Stimulated activated CD8-positive, alpha-beta memory T cell treated with anti-CD3 and anti-CD28 coated beads, Interleukin-4, amount 100 ng/mL, for 1 hour (primary cell): ENCODE measurements around the gene SLCO2A1.

Source experiments
- DNase-seq, 2 donors: peaks; one replicate each; pipeline ENCODE4 v3.0.0-alpha.2; 2020; ENCODE audit warnings: low read depth in 2 of 2, low spot score in 1 of 2

The SLCO2A1 gene

DNA sequence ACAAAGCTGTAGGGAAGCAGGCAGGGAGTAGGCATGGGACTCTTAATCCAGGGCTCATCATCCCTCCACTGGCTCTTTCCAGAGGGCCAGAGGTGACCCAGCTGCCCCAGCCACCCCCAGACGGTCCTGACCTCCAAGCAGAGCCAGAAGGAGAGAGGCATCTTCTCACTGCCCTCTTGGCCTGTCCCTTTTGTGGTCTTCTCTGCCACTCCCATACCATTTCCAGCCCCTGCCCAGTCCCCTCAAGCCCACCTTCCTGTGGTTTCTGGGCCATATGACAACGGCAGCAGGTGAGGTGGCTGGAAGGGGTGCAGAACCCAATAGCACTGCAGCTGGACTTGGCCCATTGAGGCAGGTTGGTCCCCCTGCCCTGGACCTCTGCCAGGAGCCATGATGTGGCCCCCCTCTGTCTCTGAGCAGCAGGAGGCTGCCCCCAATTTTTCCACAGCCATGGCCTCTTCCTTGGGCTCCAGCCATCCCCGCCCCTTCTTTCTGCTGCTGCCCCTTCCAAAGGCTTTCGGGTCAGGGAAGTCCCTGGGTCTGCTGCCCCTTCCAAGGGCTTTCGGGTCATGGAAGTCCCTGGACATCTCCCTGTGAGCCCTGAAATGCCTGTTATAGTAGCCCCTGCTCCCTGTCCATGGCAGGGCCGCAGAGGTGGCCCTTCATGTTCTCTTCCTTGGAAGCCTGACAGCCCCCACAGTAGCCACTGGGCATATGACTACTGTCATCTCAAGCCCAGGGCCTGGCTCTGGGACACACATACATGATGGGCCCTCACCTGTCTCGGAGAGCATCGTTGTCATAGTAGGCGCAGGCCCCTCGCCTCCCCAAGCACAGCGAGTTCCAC, 94.5 kb downstream of the SLCO2A1 start:
- DNase-seq = no peak

- DNase-seq = no peak
These were observed 95.4 kb downstream of the SLCO2A1 start for GRCh38 chr3:133934073-133934970.

DNA sequence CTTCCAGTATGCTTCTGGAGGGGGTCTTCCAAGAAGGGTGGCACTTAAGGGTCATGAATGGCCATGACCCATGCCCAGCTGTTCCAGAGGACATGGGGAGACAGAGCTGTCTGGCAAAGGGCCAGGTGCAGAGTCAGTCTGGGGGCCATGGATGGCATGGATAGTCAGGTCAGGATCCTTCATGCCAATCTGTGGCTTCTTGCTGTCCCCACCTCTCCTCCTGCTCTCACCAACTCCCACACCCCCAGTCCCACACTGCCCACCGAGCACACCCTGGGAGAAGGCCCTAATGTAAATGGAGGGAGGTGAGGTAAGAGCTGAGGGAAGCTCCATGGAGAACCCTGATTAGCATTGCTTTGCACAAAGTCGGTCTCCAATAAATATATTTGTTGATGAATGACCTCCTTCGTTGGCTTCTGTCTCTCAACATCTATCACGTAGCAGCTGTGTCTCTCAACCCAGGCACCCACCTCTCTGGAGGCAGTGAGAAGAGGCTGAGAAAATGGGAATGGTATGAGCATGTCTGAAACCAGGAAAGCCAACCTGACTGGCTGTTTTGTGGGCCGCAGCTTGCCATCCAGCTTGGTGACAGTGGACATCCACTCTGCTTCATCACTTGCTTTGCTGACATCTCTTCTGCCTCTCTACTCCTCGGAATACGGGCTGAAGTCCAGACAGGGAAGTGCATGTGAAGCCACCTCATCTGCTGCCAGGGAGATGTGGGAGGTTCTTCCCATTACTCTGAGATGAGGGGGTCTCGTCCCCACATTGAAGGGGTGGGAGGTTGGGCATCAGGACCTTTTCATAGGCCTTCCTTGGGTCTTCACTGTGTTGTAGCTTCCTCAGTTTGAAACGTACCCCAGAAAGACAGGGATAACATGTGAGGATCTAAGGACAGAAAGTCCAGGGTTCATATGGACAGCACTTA, 96.4 kb downstream of the SLCO2A1 start:
- DNase-seq = no peak

DNA sequence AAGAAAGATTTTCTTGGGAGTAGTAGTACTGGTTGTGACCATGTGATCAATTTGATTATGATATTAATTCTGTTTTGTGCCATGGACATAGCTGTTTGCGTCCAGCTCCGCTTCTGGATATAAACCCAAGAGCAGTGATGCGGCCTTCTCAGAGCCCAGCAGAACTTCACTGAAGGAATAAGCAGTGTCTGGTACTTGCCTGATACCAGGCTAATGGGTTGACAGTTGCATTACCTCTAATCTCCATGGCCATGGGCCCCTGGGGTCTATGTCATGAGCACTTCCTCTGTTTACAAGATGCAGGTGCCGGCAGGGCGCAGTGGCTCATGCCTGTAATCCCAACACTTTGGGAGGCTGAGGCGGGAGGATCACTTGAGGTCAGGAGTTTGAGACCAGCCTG, 97.7 kb downstream of the SLCO2A1 start:
- no peak for DNase-seq

DNA sequence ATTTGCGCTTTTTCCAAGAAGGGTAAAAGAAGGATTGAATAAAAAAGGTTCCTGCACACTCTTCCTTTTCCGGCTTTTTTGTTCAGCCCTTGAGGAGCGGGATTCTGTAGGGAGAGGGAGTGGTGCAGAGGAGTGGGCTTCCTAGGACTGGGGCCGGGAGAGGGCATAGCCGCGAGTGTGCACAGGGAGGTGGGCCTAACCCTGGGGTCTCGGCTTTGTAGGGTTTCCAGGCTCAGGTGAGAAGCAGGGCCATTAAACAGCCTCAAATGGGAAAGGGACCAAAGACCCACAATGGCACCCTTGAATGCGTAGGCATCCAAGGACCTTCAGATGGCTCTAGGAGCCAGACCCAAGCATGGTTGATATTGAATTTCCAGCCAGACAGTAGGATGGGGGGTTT, 98.6 kb downstream of the SLCO2A1 start:
- DNase-seq = no peak

GRCh38 chr3:133930341-133930933, 99.3 kb downstream of the SLCO2A1 start:
- DNase-seq = no peak

- DNase-seq = no peak
These were observed 100.7 kb downstream of the SLCO2A1 start for GRCh38 chr3:133928903-133929607.

- DNase-seq = no peak
These were observed 101.4 kb downstream of the SLCO2A1 start for GRCh38 chr3:133928136-133928893.

- peak; percentile 55 to 59 for DNase-seq
These were observed 102.1 kb downstream of the SLCO2A1 start for GRCh38 chr3:133927540-133928066.

DNA sequence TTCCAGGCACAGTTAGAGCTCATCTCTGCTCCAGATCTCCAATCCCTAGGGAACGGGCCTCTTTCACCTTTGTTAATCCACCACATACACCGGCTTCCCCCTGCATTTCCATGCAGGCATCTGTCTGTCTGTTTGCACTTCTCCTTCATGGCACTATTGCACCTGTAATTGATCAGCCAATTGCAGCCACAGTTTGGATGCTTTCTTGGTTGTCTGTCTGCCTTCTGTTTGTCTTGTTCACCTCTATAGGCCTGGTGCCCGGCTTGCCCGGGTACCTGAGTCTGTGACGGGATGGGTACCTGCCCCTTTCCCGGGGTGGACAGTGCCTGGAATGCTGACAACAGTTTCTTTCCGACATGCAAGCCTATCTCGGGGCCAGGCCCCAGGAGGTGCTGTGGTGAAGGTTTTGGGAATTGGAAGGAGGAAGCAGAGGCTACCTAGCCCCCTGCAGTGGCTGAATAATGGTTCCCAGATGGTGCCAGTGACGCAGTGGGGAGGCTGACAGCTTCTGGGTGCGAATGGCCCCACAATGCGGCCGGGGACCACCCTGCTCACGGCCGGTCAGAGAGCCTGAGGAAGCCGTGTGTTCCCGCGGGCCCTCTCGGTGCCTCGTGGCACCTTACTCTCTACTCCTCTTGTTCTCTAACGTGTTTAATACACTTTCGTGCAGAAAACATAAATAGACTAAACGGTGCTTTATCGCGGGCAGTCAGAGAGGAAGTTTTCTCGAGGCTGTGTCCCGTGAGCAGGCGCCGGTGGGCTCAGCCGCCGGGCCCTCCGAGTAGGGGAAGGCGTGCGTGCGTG, 102.8 kb downstream of the SLCO2A1 start:
- no peak for DNase-seq

GRCh38 chr3:133925960-133926735, 103.6 kb downstream of the SLCO2A1 start:
- no peak for DNase-seq

DNA sequence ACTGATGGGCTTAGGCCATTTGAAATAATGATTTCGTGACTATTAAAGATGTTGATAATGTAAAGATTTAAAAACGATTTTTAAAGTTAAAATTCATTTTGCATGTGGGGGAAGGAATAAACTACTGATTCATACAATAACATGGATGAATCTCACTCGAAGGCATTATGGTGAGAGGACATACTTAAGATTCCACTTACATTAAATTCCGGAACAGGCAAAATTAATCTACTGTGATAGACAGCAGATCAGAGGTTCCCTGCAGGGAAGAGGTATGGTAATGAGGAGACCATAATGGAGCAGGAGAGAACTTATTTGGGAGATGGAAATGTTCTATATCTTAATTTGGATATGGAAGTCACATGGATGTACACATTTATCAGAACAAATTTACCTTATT, 105.7 kb downstream of the SLCO2A1 start:
- DNase-seq = no peak

DNA sequence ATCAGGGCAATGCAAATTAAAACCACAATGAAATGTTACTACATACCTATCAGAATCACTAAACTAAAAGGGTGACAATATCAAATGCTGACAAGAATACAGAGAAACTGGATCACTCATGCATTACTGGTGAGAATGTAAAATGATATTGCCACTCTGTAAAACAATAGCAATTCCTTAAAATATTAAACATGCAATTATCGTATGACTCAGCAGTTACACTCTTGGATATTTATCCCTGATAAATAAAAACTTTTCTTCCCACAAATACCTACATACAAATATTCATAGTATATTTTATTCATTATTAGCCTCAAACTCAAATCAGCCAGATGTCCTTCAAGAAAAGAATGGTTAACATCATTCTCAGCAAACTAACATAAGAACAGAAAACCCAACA, 108.1 kb downstream of the SLCO2A1 start:
- DNase-seq = no peak

GRCh38 chr3:133917144-133917543, 112.6 kb downstream of the SLCO2A1 start:
- DNase-seq = no peak

GRCh38 chr3:133915685-133916658, 113.8 kb downstream of the SLCO2A1 start:
- no peak for DNase-seq
